ENCODE data around the gene GTPBP2. TPM values are rescaled to one million over a fixed set of nuclear protein-coding genes. Genes with fewer than 3 reads are reported as not detected.

The GTPBP2 gene
- total RNA-seq, 1 experiment from 2014 or later, result 44.2 TPM

DNA sequence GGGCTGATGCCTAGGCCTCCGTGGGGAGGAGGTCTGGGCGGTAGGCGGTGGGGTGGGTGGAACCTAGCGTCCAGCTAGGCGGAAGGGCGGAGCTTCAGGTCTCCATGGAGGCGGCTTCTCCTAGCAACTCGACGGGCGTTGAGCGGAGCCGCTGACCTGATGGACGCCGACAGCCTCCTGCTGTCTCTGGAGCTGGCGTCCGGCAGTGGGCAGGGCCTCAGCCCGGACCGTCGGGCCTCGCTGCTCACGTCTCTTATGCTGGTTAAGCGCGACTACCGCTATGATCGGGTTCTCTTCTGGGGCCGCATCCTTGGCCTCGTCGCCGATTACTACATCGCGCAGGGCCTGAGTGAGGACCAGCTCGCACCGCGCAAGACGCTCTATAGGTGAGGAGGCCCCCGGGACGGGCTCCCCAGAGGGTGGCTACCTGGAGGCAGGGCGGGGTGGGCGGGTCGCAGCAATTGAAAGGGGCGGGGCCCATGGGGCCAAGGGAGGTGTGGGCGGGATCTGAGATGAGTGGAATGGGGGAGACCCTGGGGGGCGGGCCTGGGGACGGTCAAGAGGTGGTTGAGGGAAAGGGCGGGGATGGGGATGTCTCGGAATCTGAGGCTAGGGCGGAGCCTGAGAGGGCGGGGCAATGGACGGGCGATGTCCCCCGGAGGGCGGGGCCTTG is 16.0 kb upstream of the GTPBP2 start, which contains the start of gene RSPH9:
Gene RSPH9 (plus strand): TSS at position 97 of the 673 bp plus-strand sequence. CDS start 63 bp downstream, at position 160.
- CTCF ChIA-PET, result interaction anchor here (0.6 kb wide), 1 partner anchor 855 kb away, joined by 7 read pairs; no protein-coding TSS in a partner anchor
- POLR2A ChIA-PET, result interaction anchor here (0.5 kb wide), 1 partner anchor 125 kb away, joined by 4 read pairs; the partner anchor contains the start of gene VEGFA
- Histone ChIP-seq H3K4me3 (ENCODE audit: low read depth, low read length) (no peak within 1 kb of the TSS), H3K9me3 (no peaks in the 10 kb centered on the region), H3K27me3 (replicated peaks; ENCODE audit: control insufficient read depth, insufficient read depth, low read length) (no peaks in the 10 kb centered on the region), H3K4me1 (no peaks in the 10 kb centered on the region), H3K36me3 (ENCODE audit: control insufficient read depth, insufficient read depth, low read length) (peaks cover 1% of the 10 kb centered on the region)
- Mint-ChIP-seq H3K27me3 (ENCODE audit: insufficient read depth, unreplicated experiment) (no peaks in the 10 kb centered on the region), H3K4me3 (ENCODE audit: unreplicated experiment) (no peak within 1 kb of the TSS), H3K9me3 (ENCODE audit: unreplicated experiment) (no peaks in the 10 kb centered on the region), H3K4me1 (ENCODE audit: low read depth, unreplicated experiment) (peaks cover 6% of the 10 kb centered on the region), H3K36me3 (ENCODE audit: insufficient read depth, unreplicated experiment) (peaks cover 31% of the 10 kb centered on the region), H3K27ac (ENCODE audit: unreplicated experiment) (no peak within 1 kb of the TSS)
- no TSS peak for BruUV-seq (replicated peaks)
- intact Hi-C loops (cut with micrococcal nuclease; ENCODE audit: unreplicated experiment), result no loop called here
- no peak for DNase-seq
- no peak for TF ChIP-seq CTCF (IDR thresholded peaks at IDR 0.05; ENCODE audit: insufficient read depth in 1 of 2, low read depth in 1 of 2, low read length in 1 of 2, severe bottlenecking in 1 of 2, unreplicated experiment in 1 of 2)

GRCh38 chr6:43639984-43640800 is 11.1 kb upstream of the GTPBP2 start:
- Mint-ChIP-seq H3K9me3 (ENCODE audit: unreplicated experiment) (no peaks in the 10 kb centered on the region), H3K27ac (ENCODE audit: unreplicated experiment) (no peak overlapping the region), H3K4me1 (ENCODE audit: low read depth, unreplicated experiment) (peaks cover 13% of the 10 kb centered on the region), H3K36me3 (ENCODE audit: insufficient read depth, unreplicated experiment) (peaks cover 71% of the 10 kb centered on the region), H3K27me3 (ENCODE audit: insufficient read depth, unreplicated experiment) (no peaks in the 10 kb centered on the region), H3K4me3 (ENCODE audit: unreplicated experiment) (no peak overlapping the region)
- H3K36me3 ChIP-seq (ENCODE audit: control insufficient read depth, insufficient read depth, low read length), result peaks cover 1% of the 10 kb centered on the region
- H3K27me3 ChIP-seq (replicated peaks; ENCODE audit: control insufficient read depth, insufficient read depth, low read length), result no peaks in the 10 kb centered on the region
- no peaks in the 10 kb centered on the region for H3K9me3 ChIP-seq
- CTCF ChIA-PET, result interaction anchor here (0.6 kb wide), 1 partner anchor 213 kb away, joined by 3 read pairs; the partner anchor contains the start of gene ABCC10
- no peak for DNase-seq
- intact Hi-C loops (cut with micrococcal nuclease; ENCODE audit: unreplicated experiment), result no loop called here
- H3K4me1 ChIP-seq, result no peaks in the 10 kb centered on the region; the same call in 1 of the 2 replicates
- no TSS peak for BruUV-seq (replicated peaks)
- TF ChIP-seq CTCF (IDR thresholded peaks at IDR 0.05; ENCODE audit: insufficient read depth in 1 of 2, low read depth in 1 of 2, low read length in 1 of 2, severe bottlenecking in 1 of 2, unreplicated experiment in 1 of 2), result no peak
- POLR2A ChIA-PET, result interaction anchor here (0.6 kb wide), 1 partner anchor 11 kb away, joined by 3 read pairs; the partner anchor contains the start of gene GTPBP2
- no peak overlapping the region for H3K4me3 ChIP-seq (ENCODE audit: low read depth, low read length)

DNA sequence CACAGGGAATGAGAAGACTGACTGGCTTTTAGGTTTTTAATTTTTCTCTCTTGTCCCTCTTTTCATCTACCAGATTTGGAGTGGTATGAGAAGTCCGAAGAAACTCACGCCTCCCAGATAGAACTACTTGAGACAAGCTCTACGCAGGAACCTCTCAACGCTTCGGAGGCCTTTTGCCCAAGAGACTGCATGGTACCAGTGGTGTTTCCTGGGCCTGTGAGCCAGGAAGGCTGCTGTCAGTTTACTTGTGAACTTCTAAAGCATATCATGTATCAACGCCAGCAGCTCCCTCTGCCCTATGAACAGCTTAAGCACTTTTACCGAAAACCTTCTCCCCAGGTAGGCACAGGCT is 7.2 kb upstream of the GTPBP2 start:
- Histone ChIP-seq H3K27me3 (replicated peaks; ENCODE audit: control insufficient read depth, insufficient read depth, low read length) (no peaks in the 10 kb centered on the region), H3K4me3 (ENCODE audit: low read depth, low read length) (peak overlapping the region; percentile 80), H3K4me1 (no peaks in the 10 kb centered on the region; the same call in 1 of the 2 replicates), H3K9me3 (no peaks in the 10 kb centered on the region), H3K36me3 (ENCODE audit: control insufficient read depth, insufficient read depth, low read length) (peaks cover 1% of the 10 kb centered on the region)
- TF ChIP-seq CTCF (IDR thresholded peaks at IDR 0.05; ENCODE audit: insufficient read depth in 1 of 2, low read depth in 1 of 2, low read length in 1 of 2, severe bottlenecking in 1 of 2, unreplicated experiment in 1 of 2), result no peak
- no peaks in the 10 kb centered on the region for H3K9me3 Mint-ChIP-seq (ENCODE audit: unreplicated experiment)
- no peak for DNase-seq
- H3K36me3 Mint-ChIP-seq (ENCODE audit: insufficient read depth, unreplicated experiment), result peaks cover 55% of the 10 kb centered on the region
- no peaks in the 10 kb centered on the region for H3K27me3 Mint-ChIP-seq (ENCODE audit: insufficient read depth, unreplicated experiment)
- ChIA-PET POLR2A (no interaction called here), CTCF (no interaction called here)
- intact Hi-C loops (cut with micrococcal nuclease; ENCODE audit: unreplicated experiment), result no loop called here
- H3K27ac Mint-ChIP-seq (ENCODE audit: unreplicated experiment), result peak overlapping the region; percentile 93
- H3K4me3 Mint-ChIP-seq (ENCODE audit: unreplicated experiment), result peak overlapping the region; percentile 99
- no TSS peak for BruUV-seq (replicated peaks)
- peaks cover 7% of the 10 kb centered on the region for H3K4me1 Mint-ChIP-seq (ENCODE audit: low read depth, unreplicated experiment)
